Measurements from ENCODE around the gene SRPK3.

The SRPK3 gene

GRCh38 chrX:153800746-153801145, 19.9 kb downstream of the SRPK3 start:
- no peak overlapping the region for H3K4me3 ChIP-seq (ENCODE audit: low read length)
- no peak for DNase-seq (ENCODE audit: low read depth)
- no peak for TF ChIP-seq CTCF (conservative IDR thresholded peaks at IDR 0.05; ENCODE audit: low read depth, low read length)

GRCh38 chrX:153801669-153802068, 20.8 kb downstream of the SRPK3 start:
- H3K4me3 ChIP-seq (ENCODE audit: low read length), result no peak overlapping the region
- no peak for DNase-seq (ENCODE audit: low read depth)
- TF ChIP-seq CTCF (conservative IDR thresholded peaks at IDR 0.05; ENCODE audit: low read depth, low read length), result no peak

- no peak for DNase-seq (ENCODE audit: low read depth)
- H3K4me3 ChIP-seq (ENCODE audit: low read length), result no peak overlapping the region
- no peak for TF ChIP-seq CTCF (conservative IDR thresholded peaks at IDR 0.05; ENCODE audit: low read depth, low read length)
Observed at GRCh38 chrX:153802513-153803045, 21.7 kb downstream of the SRPK3 start.

- TF ChIP-seq CTCF (conservative IDR thresholded peaks at IDR 0.05; ENCODE audit: low read depth, low read length), result no peak
- no peak for DNase-seq (ENCODE audit: low read depth)
- no peak overlapping the region for H3K4me3 ChIP-seq (ENCODE audit: low read length)
Observed at GRCh38 chrX:153803211-153804099, 22.6 kb downstream of the SRPK3 start.

GRCh38 chrX:153804100-153804595, 23.3 kb downstream of the SRPK3 start:
- H3K4me3 ChIP-seq (ENCODE audit: low read length), result no peak overlapping the region
- TF ChIP-seq CTCF (conservative IDR thresholded peaks at IDR 0.05; ENCODE audit: low read depth, low read length), result no peak
- DNase-seq (ENCODE audit: low read depth), result no peak

GRCh38 chrX:153804621-153805020, 23.8 kb downstream of the SRPK3 start:
- no peak for TF ChIP-seq CTCF (conservative IDR thresholded peaks at IDR 0.05; ENCODE audit: low read depth, low read length)
- H3K4me3 ChIP-seq (ENCODE audit: low read length), result no peak overlapping the region
- no peak for DNase-seq (ENCODE audit: low read depth)

GRCh38 chrX:153805436-153805835, 24.6 kb downstream of the SRPK3 start:
- no peak for TF ChIP-seq CTCF (conservative IDR thresholded peaks at IDR 0.05; ENCODE audit: low read depth, low read length)
- H3K4me3 ChIP-seq (ENCODE audit: low read length), result no peak overlapping the region
- no peak for DNase-seq (ENCODE audit: low read depth)
